Measurements from ENCODE around the gene NOP14. TPM values are rescaled to one million over a fixed set of nuclear protein-coding genes. Genes with fewer than 3 reads are reported as not detected.

NOP14 gene
- total and polyA plus RNA-seq, 8 donors = 11.7 to 68.7 (median 18.1) TPM

- WGBS, 5 donors = 93 to 96% (median 94%) methylated on average over 8 to 18 of the region's 18 CpGs
- DNase-seq = peak in 1 of 2 donors; percentile 22
Measured at GRCh38 chr4:2927016-2927695, 36.0 kb downstream of the NOP14 start.

DNA sequence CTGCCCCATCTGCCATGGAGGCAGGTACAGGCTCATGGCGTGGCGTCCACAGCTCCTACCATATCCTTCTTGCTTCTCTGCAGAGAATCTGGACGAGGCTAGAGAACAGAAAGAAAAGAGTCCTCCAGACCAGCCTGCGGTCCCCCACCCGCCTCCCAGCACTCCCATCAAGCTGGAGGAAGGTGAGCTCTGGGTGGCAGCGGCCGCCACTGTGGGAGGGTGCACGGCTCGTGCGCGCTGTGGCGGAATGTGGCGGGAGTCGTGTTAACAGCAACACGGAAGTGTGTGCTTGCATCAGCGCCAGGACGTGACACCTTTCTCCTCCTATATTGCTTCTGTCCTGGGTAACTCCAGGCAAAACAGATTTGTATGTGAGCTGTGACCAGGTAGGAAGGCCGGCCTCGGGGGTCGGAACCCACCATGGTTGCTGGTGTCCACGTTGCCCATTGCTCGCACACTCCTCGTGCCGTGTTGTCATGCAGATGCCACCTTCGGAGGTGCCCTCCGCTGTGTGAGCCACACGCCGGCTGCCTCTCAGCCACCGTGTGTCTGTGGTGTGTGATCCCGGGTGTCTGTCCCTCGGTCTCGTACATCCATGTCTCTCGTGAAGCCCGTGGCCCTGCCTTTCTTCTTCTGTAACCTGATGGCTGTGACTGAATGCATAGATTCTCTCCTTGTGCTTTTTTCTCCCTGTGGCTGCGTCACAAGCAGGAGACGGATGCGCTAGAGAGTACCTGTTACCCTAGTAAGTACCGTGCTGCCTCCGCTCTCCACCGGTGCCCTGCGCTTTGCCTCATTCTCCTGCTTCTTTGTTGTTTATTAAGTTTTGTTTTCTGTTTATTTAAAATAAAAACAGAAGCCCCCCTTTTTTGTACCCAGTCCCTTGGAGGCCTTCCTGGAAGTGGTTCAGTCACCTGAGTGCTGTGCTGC is 37.0 kb downstream of the NOP14 start:
- no peak overlapping the region for H3K27ac ChIP-seq
- H3K9me3 ChIP-seq = no peaks in the 10 kb centered on the region
- no peak for TF ChIP-seq POLR2A (IDR thresholded peaks at IDR 0.05)
- TF ChIP-seq, protein P1, sequence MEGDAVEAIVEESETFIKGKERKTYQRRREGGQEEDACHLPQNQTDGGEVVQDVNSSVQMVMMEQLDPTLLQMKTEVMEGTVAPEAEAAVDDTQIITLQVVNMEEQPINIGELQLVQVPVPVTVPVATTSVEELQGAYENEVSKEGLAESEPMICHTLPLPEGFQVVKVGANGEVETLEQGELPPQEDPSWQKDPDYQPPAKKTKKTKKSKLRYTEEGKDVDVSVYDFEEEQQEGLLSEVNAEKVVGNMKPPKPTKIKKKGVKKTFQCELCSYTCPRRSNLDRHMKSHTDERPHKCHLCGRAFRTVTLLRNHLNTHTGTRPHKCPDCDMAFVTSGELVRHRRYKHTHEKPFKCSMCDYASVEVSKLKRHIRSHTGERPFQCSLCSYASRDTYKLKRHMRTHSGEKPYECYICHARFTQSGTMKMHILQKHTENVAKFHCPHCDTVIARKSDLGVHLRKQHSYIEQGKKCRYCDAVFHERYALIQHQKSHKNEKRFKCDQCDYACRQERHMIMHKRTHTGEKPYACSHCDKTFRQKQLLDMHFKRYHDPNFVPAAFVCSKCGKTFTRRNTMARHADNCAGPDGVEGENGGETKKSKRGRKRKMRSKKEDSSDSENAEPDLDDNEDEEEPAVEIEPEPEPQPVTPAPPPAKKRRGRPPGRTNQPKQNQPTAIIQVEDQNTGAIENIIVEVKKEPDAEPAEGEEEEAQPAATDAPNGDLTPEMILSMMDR (IDR thresholded peaks at IDR 0.05) = no peak
- no peak for TF ChIP-seq POLR2AphosphoS5 (IDR thresholded peaks at IDR 0.05)
- TF ChIP-seq EP300 (IDR thresholded peaks at IDR 0.05) = no peak
- WGBS, 5 donors = 88 to 95% (median 94%) methylated on average over 40 to 41 of the region's 41 CpGs
- peaks cover 27 to 65% (median 44%) of the 10 kb centered on the region in 4 donors for H3K4me1 ChIP-seq
- no peak overlapping the region for H3K4me3 ChIP-seq
- H3K36me3 ChIP-seq = peaks cover 71 to 93% (median 90%) of the 10 kb centered on the region in 4 donors
- peak in 1 of 2 donors; percentile 15 for DNase-seq
- no peaks in the 10 kb centered on the region for H3K27me3 ChIP-seq
- intact Hi-C loops (cut with DNase I; ENCODE audit: low total_unique reads) = no loop called here

More at GRCh38 chr4:2927016-2927695, 36.0 kb downstream of the NOP14 start:
- Histone ChIP-seq H3K4me1 (peaks cover 35 to 73% (median 54%) of the 10 kb centered on the region in 4 donors), H3K27ac (no peak overlapping the region), H3K36me3 (peaks cover 71 to 100% (median 97%) of the 10 kb centered on the region in 4 donors), H3K27me3 (no peaks in the 10 kb centered on the region), H3K4me3 (no peak overlapping the region), H3K9me3 (no peaks in the 10 kb centered on the region)
- intact Hi-C loops (cut with DNase I; ENCODE audit: low total_unique reads) = no loop called here
- TF ChIP-seq, protein P1 (IDR thresholded peaks at IDR 0.05) = no peak
- TF ChIP-seq EP300 (IDR thresholded peaks at IDR 0.05) (no peak), POLR2AphosphoS5 (IDR thresholded peaks at IDR 0.05) (no peak), POLR2A (IDR thresholded peaks at IDR 0.05) (no peak)

DNA sequence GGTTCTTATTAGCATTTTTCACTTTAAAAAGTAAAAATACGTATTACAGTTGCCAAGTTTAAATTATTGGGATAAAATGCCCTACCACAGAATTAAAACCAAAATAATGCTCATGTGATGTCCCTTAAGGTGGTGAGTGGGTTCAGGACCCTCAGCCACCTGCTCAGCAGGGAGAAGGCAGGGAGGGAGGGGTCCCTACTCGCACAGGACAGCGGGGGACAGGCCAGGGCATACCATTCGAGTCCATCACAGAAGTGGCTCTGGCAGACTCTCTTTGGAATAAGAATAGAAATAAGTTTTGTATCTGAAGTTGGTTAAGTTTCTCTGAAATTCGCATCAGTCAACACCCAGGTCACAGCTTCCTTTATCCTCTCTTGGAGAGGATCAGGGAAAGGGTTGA is 37.7 kb downstream of the NOP14 start:
- DNase-seq = no peak
- Histone ChIP-seq H3K27me3 (no peaks in the 10 kb centered on the region), H3K9me3 (no peaks in the 10 kb centered on the region), H3K4me3 (no peak overlapping the region), H3K27ac (no peak overlapping the region), H3K36me3 (peaks cover 71 to 89% (median 83%) of the 10 kb centered on the region in 4 donors), H3K4me1 (peaks cover 20 to 58% (median 37%) of the 10 kb centered on the region in 4 donors)
- no peak for TF ChIP-seq EP300 (IDR thresholded peaks at IDR 0.05)
- TF ChIP-seq POLR2AphosphoS5 (IDR thresholded peaks at IDR 0.05) = no peak
- 88 to 94% (median 93%) methylated on average over 5 of the region's 5 CpGs for WGBS, 5 donors
- intact Hi-C loops (cut with DNase I; ENCODE audit: low total_unique reads) = no loop called here

GRCh38 chr4:2924765-2925301 is 38.4 kb downstream of the NOP14 start:
- H3K4me3 ChIP-seq = no peak overlapping the region
- no peaks in the 10 kb centered on the region for H3K9me3 ChIP-seq
- 43 to 79% (median 63%) methylated on average over 7 of the region's 7 CpGs for WGBS, 5 donors
- no peaks in the 10 kb centered on the region for H3K27me3 ChIP-seq
- TF ChIP-seq EP300 (IDR thresholded peaks at IDR 0.05) = no peak
- TF ChIP-seq, protein P1 (IDR thresholded peaks at IDR 0.05) = no peak
- DNase-seq = peak in 1 of 2 donors; percentile 70
- H3K36me3 ChIP-seq = peaks cover 70 to 88% (median 77%) of the 10 kb centered on the region in 4 donors
- peaks cover 14 to 52% (median 31%) of the 10 kb centered on the region in 4 donors for H3K4me1 ChIP-seq
- H3K27ac ChIP-seq = peak overlapping the region in 3 of 5 donors; percentile 25 to 47 (median 46)
- intact Hi-C loops (cut with DNase I; ENCODE audit: low total_unique reads) = no loop called here

Measured in stomach (tissue), 9 donors.